Activated T-helper 2 cell treated with anti-CD3 and anti-CD28 coated beads, Interferon-gamma antibody, Interleukin-2, Interleukin-4, amounts not matched to agents 10 μg/mL and 5 μg/mL and 100 μg/mL, durations not matched to agents 14 hours and 24 hours and 36 hours (primary cell): ENCODE data around the gene MMEL1. TPM values are rescaled to one million over a fixed set of nuclear protein-coding genes. Genes with fewer than 3 reads are reported as not detected.

Experiments
- DNase-seq: peaks from one replicate; pipeline ENCODE4 v3.0.0; 2021; ENCODE audit warnings: low spot score
- H3K27ac Mint-ChIP-seq: one replicate; pipeline ENCODE4 v1.8.0; 2021; ENCODE audit warnings: mixed read lengths
- H3K27me3 Mint-ChIP-seq: one replicate; pipeline ENCODE4 v1.8.0; 2021; ENCODE audit warnings: low read depth, mixed read lengths
- H3K36me3 Mint-ChIP-seq: one replicate; pipeline ENCODE4 v1.8.0; 2021; ENCODE audit warnings: low read depth, mixed read lengths
- H3K4me1 Mint-ChIP-seq: one replicate; pipeline ENCODE4 v1.8.0; 2021; ENCODE audit warnings: low read depth, mixed read lengths
- H3K4me3 Mint-ChIP-seq: one replicate; pipeline ENCODE4 v1.8.0; 2021; ENCODE audit warnings: low read depth, mild to moderate bottlenecking, moderate library complexity, mixed read lengths
- H3K9me3 Mint-ChIP-seq: one replicate; pipeline ENCODE4 v1.8.0; 2021; ENCODE audit warnings: mixed read lengths
- intact Hi-C: fragments of 100-400 bp; cut with micrococcal nuclease; formaldehyde crosslinking; loops from one replicate; pipeline ENCODE4 v1.15.1; 2023
- total RNA-seq: library from RNA; stranded (reverse); gene quantifications from 2 replicates; pipeline ENCODE4 v1.2.3, GENCODE V29; 2022

The MMEL1 gene
- total RNA-seq, 1 donor from 2014 or later, result 0.73 TPM

DNA sequence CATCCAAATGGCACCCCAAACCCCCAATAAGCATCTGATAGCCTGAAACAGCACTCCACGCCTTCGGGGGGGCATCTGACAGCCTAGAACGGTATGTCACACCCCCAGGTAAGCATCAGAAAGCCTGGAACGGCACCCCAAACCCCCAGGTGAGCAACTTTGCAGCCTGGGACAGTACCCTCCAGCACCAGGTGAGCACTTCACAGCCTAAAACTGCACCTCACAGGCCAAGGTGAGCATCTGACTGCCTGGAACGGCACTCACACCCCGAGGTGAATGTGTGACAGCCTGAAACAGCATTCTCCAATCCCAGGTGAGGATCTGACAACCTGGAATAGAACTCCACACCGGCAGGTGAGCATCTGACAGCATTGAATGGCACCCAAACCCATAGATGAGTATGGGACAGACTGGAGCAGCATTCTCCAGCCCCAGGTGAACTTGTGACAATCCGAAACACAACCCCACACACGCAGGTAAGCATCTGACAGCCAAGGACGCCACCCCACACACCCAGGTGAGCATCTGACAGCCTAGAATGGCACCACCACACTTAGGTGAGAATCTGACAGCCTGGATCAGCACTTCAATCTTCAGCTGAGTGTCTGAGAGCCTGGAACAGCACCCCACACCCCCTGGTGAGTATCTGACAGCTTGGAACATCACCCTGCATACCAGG is 18.3 kb upstream of the MMEL1 start:
- intact Hi-C loops, result no loop called here

DNA sequence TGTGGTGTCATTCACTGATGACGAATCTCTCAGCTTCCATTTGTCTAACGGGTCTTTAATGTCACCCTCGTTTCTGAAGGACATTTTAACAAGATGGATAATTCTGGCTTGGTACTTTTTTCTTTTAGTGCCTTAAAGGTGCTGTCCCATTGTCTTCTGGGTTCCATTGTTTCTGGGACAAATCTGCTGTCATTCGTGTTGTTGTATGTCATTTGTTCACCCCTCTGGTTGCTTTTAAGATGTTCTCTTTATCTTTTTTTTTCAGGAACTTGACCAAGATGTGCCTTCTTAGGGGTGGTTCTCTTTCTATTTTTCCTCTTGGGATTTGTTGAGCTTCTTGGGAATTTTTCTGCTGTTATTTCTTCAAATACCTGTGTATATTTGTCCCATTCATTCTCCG is 14.0 kb upstream of the MMEL1 start:
- Mint-ChIP-seq H3K27me3 (no peaks in the 10 kb centered on the region), H3K27ac (no peak overlapping the region), H3K9me3 (peaks cover 20% of the 10 kb centered on the region), H3K4me3 (no peak overlapping the region), H3K36me3 (no peaks in the 10 kb centered on the region), H3K4me1 (no peaks in the 10 kb centered on the region)
- no peak for DNase-seq
- intact Hi-C loops, result loop anchor here (10.0 kb wide), 2 partner anchors 102 to 232 kb away; partner anchors contain the start of gene PEX10

More for the DNA sequence above, 18.3 kb upstream of the MMEL1 start:
- no peaks in the 10 kb centered on the region for H3K27me3 Mint-ChIP-seq
- no peak overlapping the region for H3K4me3 Mint-ChIP-seq
- DNase-seq, result no peak
- H3K9me3 Mint-ChIP-seq, result peaks cover 17% of the 10 kb centered on the region
- no peaks in the 10 kb centered on the region for H3K36me3 Mint-ChIP-seq
- no peaks in the 10 kb centered on the region for H3K4me1 Mint-ChIP-seq
- no peak overlapping the region for H3K27ac Mint-ChIP-seq

DNA sequence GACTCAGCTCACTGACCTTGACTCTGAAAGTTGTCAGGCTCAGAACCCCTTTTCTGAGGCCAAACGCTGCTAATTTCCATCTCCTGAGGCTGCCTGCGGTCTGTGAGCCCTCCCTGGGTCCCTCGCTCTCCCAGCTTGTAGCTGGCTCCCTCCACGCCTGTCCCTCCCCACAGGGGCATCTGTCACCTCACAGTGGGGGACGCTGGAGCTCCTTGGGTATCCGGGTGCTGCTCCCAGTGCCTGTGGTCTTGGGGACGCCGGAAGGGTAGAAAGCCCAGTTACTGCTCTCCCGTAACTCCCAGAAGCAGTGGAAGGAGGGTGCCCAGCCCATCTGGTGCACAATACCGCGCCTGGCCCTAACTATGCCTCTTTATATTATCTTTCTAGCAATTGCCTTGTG is 13.0 kb upstream of the MMEL1 start:
- DNase-seq, result no peak
- H3K4me3 Mint-ChIP-seq, result no peak overlapping the region
- H3K9me3 Mint-ChIP-seq, result peaks cover 20% of the 10 kb centered on the region
- no peaks in the 10 kb centered on the region for H3K36me3 Mint-ChIP-seq
- H3K4me1 Mint-ChIP-seq, result no peaks in the 10 kb centered on the region
- intact Hi-C loops, result loop anchor here (10.0 kb wide), 2 partner anchors 101 to 231 kb away; partner anchors contain the start of gene PEX10
- H3K27me3 Mint-ChIP-seq, result no peaks in the 10 kb centered on the region
- no peak overlapping the region for H3K27ac Mint-ChIP-seq

DNA sequence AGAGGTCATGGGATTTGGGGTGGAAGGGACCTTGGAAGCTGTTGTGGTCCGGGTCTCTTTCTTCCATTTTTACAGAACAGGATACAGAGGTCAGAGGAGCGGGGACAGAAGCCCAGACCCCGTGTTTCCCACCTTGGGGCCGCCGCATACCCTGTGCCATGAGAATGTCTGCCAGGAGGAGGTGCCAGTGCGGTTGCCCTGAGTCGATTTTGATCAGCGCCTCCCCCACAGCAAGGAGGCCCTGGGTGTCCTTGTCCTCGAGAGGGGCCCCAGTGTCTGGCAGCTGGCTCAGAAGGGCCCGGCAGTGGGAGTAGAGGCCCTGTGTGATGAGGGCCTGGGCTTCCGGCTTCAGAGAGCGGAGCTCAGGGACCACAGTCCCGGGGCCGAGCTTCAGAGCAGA is 12.3 kb upstream of the MMEL1 start:
- DNase-seq, result no peak
- intact Hi-C loops, result loop anchor here (10.0 kb wide), 2 partner anchors 100 to 230 kb away; partner anchors contain the start of gene PEX10

DNA sequence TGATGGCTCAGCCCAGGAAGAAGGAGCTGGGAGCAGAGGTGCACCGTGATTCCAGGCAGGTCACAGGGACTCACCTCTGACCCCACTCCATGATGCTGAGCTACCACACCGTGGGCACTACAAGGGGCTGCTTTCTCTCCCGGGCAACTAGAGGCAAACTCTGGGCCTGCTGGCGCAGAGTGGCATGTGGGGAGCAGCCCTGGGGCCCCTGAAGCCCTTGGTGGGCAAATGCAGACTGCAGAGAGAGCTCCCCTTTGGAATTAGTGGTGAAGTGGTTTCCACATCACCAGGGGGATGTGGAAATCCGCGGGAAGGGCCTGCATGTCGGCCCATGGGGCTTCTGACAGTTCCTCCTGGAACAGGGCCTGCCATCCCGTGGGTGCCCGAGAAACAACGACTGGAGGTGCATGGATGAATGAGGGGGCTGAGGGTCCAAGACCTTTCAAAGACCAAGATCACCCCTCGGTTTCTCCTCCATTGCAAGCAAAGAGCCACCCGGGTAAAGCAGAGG is 11.8 kb upstream of the MMEL1 start:
- Mint-ChIP-seq H3K27ac (no peak overlapping the region), H3K9me3 (peaks cover 20% of the 10 kb centered on the region), H3K4me1 (no peaks in the 10 kb centered on the region), H3K36me3 (no peaks in the 10 kb centered on the region), H3K27me3 (no peaks in the 10 kb centered on the region), H3K4me3 (no peak overlapping the region)
- no peak for DNase-seq
- intact Hi-C loops, result loop anchor here (10.0 kb wide), 2 partner anchors 100 to 230 kb away; partner anchors contain the start of gene PEX10

More for the DNA sequence above, 12.3 kb upstream of the MMEL1 start:
- no peaks in the 10 kb centered on the region for H3K36me3 Mint-ChIP-seq
- H3K9me3 Mint-ChIP-seq, result peaks cover 20% of the 10 kb centered on the region
- no peak overlapping the region for H3K27ac Mint-ChIP-seq
- H3K4me3 Mint-ChIP-seq, result no peak overlapping the region
- no peaks in the 10 kb centered on the region for H3K4me1 Mint-ChIP-seq
- H3K27me3 Mint-ChIP-seq, result no peaks in the 10 kb centered on the region

DNA sequence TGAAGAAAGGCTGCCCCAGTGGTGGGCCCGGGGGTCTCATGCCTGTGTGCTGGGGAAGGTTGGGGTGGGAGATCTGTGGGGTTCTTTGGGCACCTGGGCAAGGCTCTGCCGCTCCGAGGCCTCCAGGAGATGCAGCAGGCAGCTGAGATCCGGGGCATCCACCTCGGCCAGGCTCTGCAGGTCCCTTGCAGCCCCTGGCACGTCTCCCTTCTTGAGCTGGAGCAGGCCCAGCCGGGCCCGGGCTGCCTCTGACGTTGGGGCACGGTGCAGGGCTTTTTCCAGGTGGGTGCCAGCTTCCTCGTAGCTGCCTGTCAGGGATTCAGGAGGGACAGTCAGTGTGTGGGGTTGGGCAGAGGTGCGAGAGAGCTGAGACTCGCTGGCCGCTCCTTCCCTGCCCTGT is 11.4 kb upstream of the MMEL1 start:
- no peaks in the 10 kb centered on the region for H3K36me3 Mint-ChIP-seq
- intact Hi-C loops, result loop anchor here (10.0 kb wide), 2 partner anchors 99 to 229 kb away; partner anchors contain the start of gene PEX10
- H3K4me3 Mint-ChIP-seq, result no peak overlapping the region
- H3K9me3 Mint-ChIP-seq, result peaks cover 20% of the 10 kb centered on the region
- DNase-seq, result no peak
- no peaks in the 10 kb centered on the region for H3K27me3 Mint-ChIP-seq
- no peak overlapping the region for H3K27ac Mint-ChIP-seq
- no peaks in the 10 kb centered on the region for H3K4me1 Mint-ChIP-seq

DNA sequence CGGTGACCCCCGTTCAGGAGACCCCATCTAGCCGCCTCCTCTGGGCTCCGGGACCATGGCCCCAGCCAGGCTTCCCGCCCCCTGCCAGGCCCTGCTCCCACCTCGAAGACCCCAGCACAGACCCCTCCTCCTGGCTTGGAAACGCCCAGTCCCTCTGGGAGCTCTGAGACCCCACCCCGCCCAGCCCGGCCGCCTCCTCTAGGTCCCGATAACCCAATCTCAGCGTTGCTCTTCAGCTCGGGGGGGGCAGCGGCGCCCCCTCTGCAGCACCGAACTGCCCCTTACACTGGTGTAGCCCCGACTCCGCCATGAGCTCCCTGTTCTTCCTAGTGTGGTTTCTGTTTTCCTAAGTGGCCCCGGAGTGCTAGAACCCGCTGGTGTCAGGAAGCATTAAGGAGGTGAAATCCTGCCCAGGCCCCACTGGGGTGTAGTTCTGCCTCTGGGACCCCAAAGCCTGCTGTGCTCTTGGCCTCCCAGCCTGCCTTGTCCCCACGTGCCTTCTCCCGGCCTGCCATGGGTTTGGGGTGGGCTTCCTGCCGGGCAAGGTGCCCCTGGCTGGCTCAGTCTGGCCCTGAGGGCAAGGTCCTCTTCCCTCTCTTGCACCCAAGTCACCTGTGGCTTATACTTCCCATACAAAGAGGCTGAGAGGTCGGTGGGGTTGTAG is 10.7 kb upstream of the MMEL1 start:
- H3K27me3 Mint-ChIP-seq, result no peaks in the 10 kb centered on the region
- DNase-seq, result no peak
- intact Hi-C loops, result loop anchor here (10.0 kb wide), 2 partner anchors 99 to 229 kb away; partner anchors contain the start of gene PEX10
- H3K4me1 Mint-ChIP-seq, result no peaks in the 10 kb centered on the region
- peak overlapping the region; percentile 50 for H3K27ac Mint-ChIP-seq
- H3K9me3 Mint-ChIP-seq, result peaks cover 20% of the 10 kb centered on the region
- H3K36me3 Mint-ChIP-seq, result no peaks in the 10 kb centered on the region
- H3K4me3 Mint-ChIP-seq, result peak overlapping the region; percentile 58

DNA sequence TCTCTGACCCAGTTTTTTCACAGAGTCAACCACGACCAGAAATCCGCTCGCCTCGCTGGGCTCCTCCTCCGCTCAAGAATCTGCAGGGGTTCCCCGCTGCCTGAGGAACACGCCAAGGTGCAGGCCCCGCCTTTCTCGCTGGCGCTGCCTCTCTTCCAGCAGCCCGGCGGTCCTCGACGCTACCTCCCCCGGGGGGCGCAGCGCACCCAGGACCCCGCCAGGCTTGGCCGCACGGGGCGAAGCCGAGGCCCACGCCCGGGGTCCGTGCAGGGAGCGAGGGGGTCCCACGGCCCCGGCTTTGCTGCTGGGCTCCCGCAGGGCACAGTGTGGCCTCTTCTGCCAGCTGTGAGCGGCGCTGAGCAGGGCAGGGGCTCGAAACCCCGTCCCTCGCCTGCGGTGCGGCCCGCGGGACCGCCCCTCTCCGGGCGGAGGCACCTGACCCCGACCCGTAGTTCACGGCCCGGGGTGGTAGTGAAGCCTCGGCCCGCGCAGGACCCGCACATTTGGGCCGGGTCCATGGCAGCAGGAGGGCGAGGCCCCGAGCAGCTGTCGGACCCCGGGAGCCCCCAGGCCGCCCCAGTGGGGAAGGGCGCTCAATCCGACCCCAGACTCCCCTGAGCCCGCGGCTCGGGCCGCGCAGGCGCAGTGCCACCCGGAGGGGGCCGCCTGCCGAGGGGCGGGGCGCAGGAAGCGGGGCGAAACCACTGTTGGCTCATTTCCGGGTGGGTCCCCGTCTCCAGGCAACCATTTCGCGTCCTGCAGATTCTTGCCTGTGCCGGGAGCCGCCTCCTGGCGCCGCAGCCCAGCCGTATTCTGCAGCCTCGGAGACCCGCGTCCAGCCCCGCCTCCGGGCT is 10.0 kb upstream of the MMEL1 start:
- Mint-ChIP-seq H3K4me1 (no peaks in the 10 kb centered on the region), H3K27me3 (no peaks in the 10 kb centered on the region), H3K9me3 (peaks cover 16% of the 10 kb centered on the region), H3K4me3 (peak overlapping the region; percentile 85), H3K36me3 (no peaks in the 10 kb centered on the region), H3K27ac (peak overlapping the region; percentile 88)
- intact Hi-C loops, result loop anchor here (10.0 kb wide), 2 partner anchors 98 to 228 kb away; partner anchors contain the start of gene PEX10
- peak; percentile 92 for DNase-seq

DNA sequence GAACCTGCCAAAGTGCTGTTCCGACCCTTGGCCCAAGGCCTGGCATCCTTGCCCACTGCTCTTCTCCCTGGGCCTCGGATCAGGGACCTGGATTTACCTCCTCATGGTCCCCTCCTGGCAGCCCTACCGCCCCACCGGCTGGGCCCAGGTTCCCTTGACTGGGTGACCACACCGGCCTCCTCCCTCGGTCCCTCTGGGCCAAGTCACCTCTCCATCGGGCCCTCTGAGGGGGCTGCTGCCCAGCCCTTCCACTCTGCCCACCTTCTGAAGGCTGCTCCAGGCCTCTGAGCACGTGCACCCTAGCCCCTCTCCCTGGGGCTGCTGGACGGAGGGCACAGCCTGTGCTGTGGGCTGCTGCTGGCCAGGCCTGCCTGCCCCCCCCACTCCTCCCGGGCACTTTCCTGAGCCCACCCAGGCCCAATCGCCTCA is 9.3 kb upstream of the MMEL1 start:
- Mint-ChIP-seq H3K27ac (peak overlapping the region; percentile 88), H3K36me3 (no peaks in the 10 kb centered on the region), H3K4me3 (peak overlapping the region; percentile 85), H3K27me3 (no peaks in the 10 kb centered on the region), H3K9me3 (peaks cover 17% of the 10 kb centered on the region), H3K4me1 (no peaks in the 10 kb centered on the region)
- intact Hi-C loops, result loop anchor here (10.0 kb wide), 2 partner anchors 97 to 227 kb away; partner anchors contain the start of gene PEX10
- DNase-seq, result no peak

DNA sequence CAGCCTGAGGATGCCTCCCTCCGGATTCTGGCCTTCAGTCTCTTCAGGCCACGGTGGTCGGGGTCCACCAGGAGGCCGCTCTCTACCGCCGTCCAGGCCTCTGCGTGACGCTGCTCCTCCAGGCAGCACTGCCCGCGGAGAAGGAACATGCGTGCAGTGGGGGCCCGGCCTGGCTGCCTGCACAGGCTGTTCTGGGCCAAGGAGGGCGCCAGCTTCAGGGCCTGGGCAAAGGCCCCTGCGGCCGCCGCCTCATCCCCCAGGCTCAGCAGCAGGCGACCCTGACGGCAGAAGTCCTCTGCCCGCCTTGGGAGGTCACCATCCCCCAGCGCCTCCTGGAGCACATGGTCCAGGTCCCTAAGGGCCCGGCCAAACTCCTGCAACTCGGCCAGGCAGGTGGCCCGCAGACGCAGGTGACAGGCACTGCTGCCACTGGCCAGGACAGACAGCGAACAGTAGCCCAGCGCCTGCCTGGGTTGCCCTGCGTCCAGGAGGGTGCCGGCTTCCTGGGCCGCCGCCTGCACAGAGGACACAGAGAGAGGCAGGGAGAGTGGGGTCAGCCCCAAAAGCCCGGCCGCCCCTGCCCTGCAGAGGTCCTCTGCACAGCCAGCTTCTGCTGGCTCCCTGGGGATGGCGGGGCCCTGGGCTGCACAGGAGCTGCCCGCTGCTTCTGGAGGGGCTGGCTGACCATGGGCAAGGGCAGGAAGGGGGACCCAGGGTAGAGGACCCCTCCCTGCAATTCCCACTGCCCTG is 8.7 kb upstream of the MMEL1 start:
- peaks cover 4% of the 10 kb centered on the region for H3K36me3 Mint-ChIP-seq
- intact Hi-C loops, result loop anchor here (10.0 kb wide), 2 partner anchors 97 to 227 kb away; partner anchors contain the start of gene PEX10
- peaks cover 17% of the 10 kb centered on the region for H3K9me3 Mint-ChIP-seq
- H3K27ac Mint-ChIP-seq, result peak overlapping the region; percentile 88
- no peak for DNase-seq
- H3K4me1 Mint-ChIP-seq, result no peaks in the 10 kb centered on the region
- no peaks in the 10 kb centered on the region for H3K27me3 Mint-ChIP-seq
- H3K4me3 Mint-ChIP-seq, result peak overlapping the region; percentile 85

DNA sequence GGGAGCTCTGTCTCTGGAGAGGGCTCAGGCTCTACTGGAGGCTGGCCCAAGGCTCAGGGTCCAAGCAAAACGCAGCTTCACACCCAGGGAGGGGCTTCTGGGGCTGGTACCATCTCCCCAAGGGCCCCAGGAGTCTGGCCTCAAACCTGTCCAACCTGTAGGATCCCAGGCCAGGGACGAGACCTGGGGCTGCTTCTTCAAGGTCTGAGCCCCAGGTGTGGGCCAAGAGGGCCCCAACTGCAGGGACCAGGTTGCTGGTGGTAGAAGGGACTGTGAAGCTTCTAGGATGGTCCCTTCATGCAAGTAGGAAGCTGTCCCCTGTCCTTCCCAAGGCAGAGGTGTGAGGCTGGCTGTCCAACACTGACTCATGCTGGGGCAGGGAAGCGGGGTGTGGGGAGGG is 7.8 kb upstream of the MMEL1 start:
- H3K9me3 Mint-ChIP-seq, result peaks cover 18% of the 10 kb centered on the region
- no peaks in the 10 kb centered on the region for H3K27me3 Mint-ChIP-seq
- peaks cover 4% of the 10 kb centered on the region for H3K36me3 Mint-ChIP-seq
- intact Hi-C loops, result loop anchor here (10.0 kb wide), 2 partner anchors 96 to 226 kb away; partner anchors contain the start of gene PEX10
- DNase-seq, result no peak
- no peak overlapping the region for H3K4me3 Mint-ChIP-seq
- no peaks in the 10 kb centered on the region for H3K4me1 Mint-ChIP-seq
- no peak overlapping the region for H3K27ac Mint-ChIP-seq
